Tibial nerve (tissue), 3 donors: ENCODE data around the gene CHMP5.

ENCODE experiments used
- POLR2A ChIP-seq, 2 donors: fragments of 450-650 bp; IDR thresholded peaks; one replicate each; pipeline ENCODE4 v1.6.1; 2017; ENCODE audit warnings: antibody characterized with exemption in 2 of 2, mild to moderate bottlenecking in 2 of 2, moderate library complexity in 2 of 2
- TF ChIP-seq, protein P1 (sequence below), 5 experiments: fragments of 200-600 bp in 3 of 5; fragments of 450-650 bp in 2 of 5; sonication (generic) in 3 of 5; IDR thresholded peaks; one replicate each; pipeline ENCODE4 v1.5.1; 2016 to 2019; ENCODE audit warnings: antibody characterized with exemption in 5 of 5, mild to moderate bottlenecking in 3 of 5, moderate library complexity in 2 of 5

GRCh38 chr9:33234511-33235467 lies 30.1 kb upstream of the CHMP5 start:
- TF ChIP-seq, protein P1, sequence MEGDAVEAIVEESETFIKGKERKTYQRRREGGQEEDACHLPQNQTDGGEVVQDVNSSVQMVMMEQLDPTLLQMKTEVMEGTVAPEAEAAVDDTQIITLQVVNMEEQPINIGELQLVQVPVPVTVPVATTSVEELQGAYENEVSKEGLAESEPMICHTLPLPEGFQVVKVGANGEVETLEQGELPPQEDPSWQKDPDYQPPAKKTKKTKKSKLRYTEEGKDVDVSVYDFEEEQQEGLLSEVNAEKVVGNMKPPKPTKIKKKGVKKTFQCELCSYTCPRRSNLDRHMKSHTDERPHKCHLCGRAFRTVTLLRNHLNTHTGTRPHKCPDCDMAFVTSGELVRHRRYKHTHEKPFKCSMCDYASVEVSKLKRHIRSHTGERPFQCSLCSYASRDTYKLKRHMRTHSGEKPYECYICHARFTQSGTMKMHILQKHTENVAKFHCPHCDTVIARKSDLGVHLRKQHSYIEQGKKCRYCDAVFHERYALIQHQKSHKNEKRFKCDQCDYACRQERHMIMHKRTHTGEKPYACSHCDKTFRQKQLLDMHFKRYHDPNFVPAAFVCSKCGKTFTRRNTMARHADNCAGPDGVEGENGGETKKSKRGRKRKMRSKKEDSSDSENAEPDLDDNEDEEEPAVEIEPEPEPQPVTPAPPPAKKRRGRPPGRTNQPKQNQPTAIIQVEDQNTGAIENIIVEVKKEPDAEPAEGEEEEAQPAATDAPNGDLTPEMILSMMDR (IDR thresholded peaks at IDR 0.05) = no peak
- TF ChIP-seq POLR2A (IDR thresholded peaks at IDR 0.05) = no peak
